GM18507 (cell line): ENCODE measurements around the gene KIF26B.

ENCODE experiments used
- DNase-seq: peaks from one replicate; pipeline ENCODE4 v3.0.0; 2011; ENCODE audit warnings: low read depth; ENCODE audit not compliant: insufficient read length; ENCODE audit errors: extremely low spot score
- FAIRE-seq: peaks from 2 replicates; lab custom pipeline; 2011; peaks lifted over from hg19 to GRCh38; lab: Jason Lieb, UNC

KIF26B gene

GRCh38 chr1:245431706-245432105, 276.9 kb downstream of the KIF26B start:
- FAIRE-seq (no peak), DNase-seq (no peak)

GRCh38 chr1:245432228-245432875, 277.6 kb downstream of the KIF26B start:
- FAIRE-seq (no peak), DNase-seq (no peak)

GRCh38 chr1:245433561-245433960, 278.8 kb downstream of the KIF26B start:
- DNase-seq (no peak), FAIRE-seq (no peak)

GRCh38 chr1:245434280-245434679, 279.5 kb downstream of the KIF26B start:
- FAIRE-seq (no peak), DNase-seq (no peak)

GRCh38 chr1:245436407-245436806, 281.6 kb downstream of the KIF26B start:
- no peak for FAIRE-seq

GRCh38 chr1:245437369-245438062, 282.7 kb downstream of the KIF26B start:
- no peak for DNase-seq
- no peak for FAIRE-seq

More at GRCh38 chr1:245436407-245436806, 281.6 kb downstream of the KIF26B start:
- DNase-seq: no peak

GRCh38 chr1:245440922-245441321, 286.1 kb downstream of the KIF26B start:
- FAIRE-seq (no peak), DNase-seq (no peak)

GRCh38 chr1:245441689-245442088, 286.9 kb downstream of the KIF26B start:
- FAIRE-seq (no peak), DNase-seq (no peak)

- DNase-seq (no peak), FAIRE-seq (no peak)
These were observed 289.5 kb downstream of the KIF26B start for GRCh38 chr1:245444147-245444828.

GRCh38 chr1:245444945-245445344, 290.2 kb downstream of the KIF26B start:
- DNase-seq: no peak
- no peak for FAIRE-seq

- FAIRE-seq (no peak), DNase-seq (no peak)
These were observed 293.7 kb downstream of the KIF26B start for GRCh38 chr1:245448531-245448930.

- FAIRE-seq (no peak), DNase-seq (no peak)
These were observed 294.2 kb downstream of the KIF26B start for GRCh38 chr1:245448975-245449431.

GRCh38 chr1:245453541-245453940, 298.8 kb downstream of the KIF26B start:
- DNase-seq: no peak
- FAIRE-seq: no peak

GRCh38 chr1:245454051-245454450, 299.3 kb downstream of the KIF26B start:
- FAIRE-seq: no peak
- DNase-seq: no peak

GRCh38 chr1:245457562-245457961, 302.8 kb downstream of the KIF26B start:
- FAIRE-seq (no peak), DNase-seq (no peak)

- FAIRE-seq (no peak), DNase-seq (no peak)
These were observed 303.4 kb downstream of the KIF26B start for GRCh38 chr1:245458234-245458633.

- FAIRE-seq (no peak), DNase-seq (no peak)
These were observed 304.0 kb downstream of the KIF26B start for GRCh38 chr1:245458761-245459174.

- FAIRE-seq (no peak), DNase-seq (no peak)
These were observed 304.8 kb downstream of the KIF26B start for GRCh38 chr1:245459621-245460020.

GRCh38 chr1:245461681-245462080, 306.9 kb downstream of the KIF26B start:
- FAIRE-seq: no peak

GRCh38 chr1:245462161-245462560, 307.4 kb downstream of the KIF26B start:
- DNase-seq (no peak), FAIRE-seq (no peak)

More at GRCh38 chr1:245461681-245462080, 306.9 kb downstream of the KIF26B start:
- no peak for DNase-seq
